Measurements from ENCODE around the gene TPD52L1. TPM values are rescaled to one million over a fixed set of nuclear protein-coding genes. Genes with fewer than 3 reads are reported as not detected.

TPD52L1 gene
- total and polyA plus RNA-seq, 2 of the 4 experiments (the other 2 are of a cell fraction) = 10.2 to 13.5 TPM

DNA sequence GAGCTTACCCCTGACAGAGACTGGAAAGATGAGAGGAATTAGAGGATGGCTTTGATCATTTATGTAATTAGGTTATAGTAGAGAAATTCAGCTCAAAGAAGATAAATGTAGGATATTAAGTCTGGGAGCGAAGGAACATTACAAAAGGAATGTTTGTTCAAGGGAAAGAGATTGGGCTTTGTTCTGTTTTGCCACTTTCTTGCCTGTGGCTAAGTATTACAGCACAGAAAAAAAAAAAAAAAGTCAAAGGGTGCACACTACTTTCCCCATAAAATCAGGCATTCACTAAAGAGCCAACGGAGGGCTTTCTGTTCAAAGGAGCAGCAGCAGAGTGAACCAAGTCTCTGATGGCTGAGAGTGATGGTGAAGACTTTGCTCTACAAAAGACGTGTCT, 153.2 kb downstream of the TPD52L1 start:
- dilution Hi-C loops (cut with HindIII; ENCODE audit: low sequenced_read_pairs, unreplicated experiment) = no loop called here

More for the DNA sequence above, 153.2 kb downstream of the TPD52L1 start:
- no peak overlapping the region for H3K27ac ChIP-seq (ENCODE audit: insufficient read depth, low read length)
- no peak overlapping the region for H3K14ac ChIP-seq (replicated peaks; ENCODE audit: low read depth, low read length)
- H3K23ac ChIP-seq (ENCODE audit: low read depth, low read length) = no peak overlapping the region
- H3K18ac ChIP-seq (ENCODE audit: low read depth, low read length) = no peak overlapping the region
- ChIA-PET CTCF (no interaction called here), POLR2A (ENCODE audit: unreplicated experiment) (no interaction called here)
- no peaks in the 10 kb centered on the region for H3K4me1 ChIP-seq (ENCODE audit: control insufficient read depth, insufficient read depth, low read length)
- H3K9ac ChIP-seq (ENCODE audit: low read depth, low read length) = no peak overlapping the region
- intact Hi-C loops (cut with micrococcal nuclease) (no loop called here), in situ Hi-C loops (cut with MboI; ENCODE audit: low sequenced_read_pairs) (loop anchor here (10.0 kb wide), 1 partner anchor 152 kb away; the partner anchor contains the start of gene TPD52L1)
- no peak overlapping the region for H2BK120ac ChIP-seq (ENCODE audit: low read depth, low read length)
- no peaks in the 10 kb centered on the region for H3K36me3 ChIP-seq (ENCODE audit: control insufficient read depth, insufficient read depth, low read length)
- H3K9me3 ChIP-seq (ENCODE audit: control insufficient read depth, insufficient read depth, low read length) = peaks cover 3% of the 10 kb centered on the region; the same call in 1 of the 2 replicates
- H2AFZ ChIP-seq (replicated peaks; ENCODE audit: low read length, poor library complexity) = no peak overlapping the region
- no TSS peak for BruUV-seq (replicated peaks)
- H2BK20ac ChIP-seq (ENCODE audit: low read depth, low read length) = no peak overlapping the region
- DNase-seq (no peak), ATAC-seq (ENCODE audit: low read depth) (no peak)
- H3K4me3 ChIP-seq (ENCODE audit: insufficient read depth, low read depth, low read length) = no peak overlapping the region
- H4K91ac ChIP-seq (ENCODE audit: insufficient read depth, low read depth, low read length) = no peak overlapping the region
- H2BK5ac ChIP-seq (ENCODE audit: low read depth, low read length, poor library complexity, severe bottlenecking) = no peak overlapping the region
- 83% methylated on average over 1 of the region's 3 CpGs; no CpG with 5 or more reads in 1 of the 2 experiments for WGBS, 2 experiments (ENCODE audit: extremely low coverage in 2 of 2, insufficient read length in 1 of 2)
- H3K27me3 ChIP-seq (ENCODE audit: control insufficient read depth, insufficient read depth, low read length) = peaks cover 1% of the 10 kb centered on the region; the same call in 1 of the 2 replicates
- no peaks in the 10 kb centered on the region for H4K20me1 ChIP-seq (ENCODE audit: insufficient read depth, low read length)
- no peaks in the 10 kb centered on the region for H3K79me1 ChIP-seq (ENCODE audit: low read depth in 1 of 2, low read length in 2 of 2)
- no peak overlapping the region for H3K56ac ChIP-seq (ENCODE audit: extremely low read depth, insufficient read depth, low read length)
- H2AK9ac ChIP-seq (replicated peaks; ENCODE audit: low read depth, low read length, poor library complexity) = no peak overlapping the region
- no peak overlapping the region for H3K4me2 ChIP-seq (ENCODE audit: low read depth, low read length)
- no peak overlapping the region for H2AK5ac ChIP-seq (ENCODE audit: low read depth, low read length)
- no peaks in the 10 kb centered on the region; the same call in 1 of the 2 replicates for H3K9me1 ChIP-seq (ENCODE audit: insufficient read depth, low read length)
- no peak overlapping the region for H3K4ac ChIP-seq (ENCODE audit: low read depth, low read length)
- H2BK15ac ChIP-seq (ENCODE audit: low read depth, low read length) = no peak overlapping the region
- TF ChIP-seq RFX5 (IDR thresholded peaks at IDR 0.05; ENCODE audit: low read depth, low read length) = no peak
- TF ChIP-seq POLR2A (IDR thresholded peaks at IDR 0.05; ENCODE audit: low read depth, low read length) = no peak
- TF ChIP-seq RAD21 (IDR thresholded peaks at IDR 0.05; ENCODE audit: low read length) = no peak
- TF ChIP-seq NFE2L2 (IDR thresholded peaks at IDR 0.05; ENCODE audit: low read depth, low read length) = no peak
- TF ChIP-seq MXI1 (IDR thresholded peaks at IDR 0.05; ENCODE audit: borderline replicate concordance, low read depth, low read length) = no peak
- TF ChIP-seq CEBPB (IDR thresholded peaks at IDR 0.05; ENCODE audit: low read depth, low read length) = no peak
- TF ChIP-seq, protein P1, sequence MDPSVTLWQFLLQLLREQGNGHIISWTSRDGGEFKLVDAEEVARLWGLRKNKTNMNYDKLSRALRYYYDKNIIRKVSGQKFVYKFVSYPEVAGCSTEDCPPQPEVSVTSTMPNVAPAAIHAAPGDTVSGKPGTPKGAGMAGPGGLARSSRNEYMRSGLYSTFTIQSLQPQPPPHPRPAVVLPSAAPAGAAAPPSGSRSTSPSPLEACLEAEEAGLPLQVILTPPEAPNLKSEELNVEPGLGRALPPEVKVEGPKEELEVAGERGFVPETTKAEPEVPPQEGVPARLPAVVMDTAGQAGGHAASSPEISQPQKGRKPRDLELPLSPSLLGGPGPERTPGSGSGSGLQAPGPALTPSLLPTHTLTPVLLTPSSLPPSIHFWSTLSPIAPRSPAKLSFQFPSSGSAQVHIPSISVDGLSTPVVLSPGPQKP (IDR thresholded peaks at IDR 0.05; ENCODE audit: borderline replicate concordance, low read depth, low read length) = no peak
- no peak for TF ChIP-seq RCOR1 (IDR thresholded peaks at IDR 0.05; ENCODE audit: insufficient replicate concordance, low read length)
- TF ChIP-seq MAZ (IDR thresholded peaks at IDR 0.05; ENCODE audit: borderline replicate concordance, low read depth, low read length) = no peak
- TF ChIP-seq CHD1 (IDR thresholded peaks at IDR 0.05; ENCODE audit: low read depth, low read length) = no peak
- TF ChIP-seq SMC3 (IDR thresholded peaks at IDR 0.05; ENCODE audit: low read depth, low read length) = no peak
- TF ChIP-seq, protein P2, sequence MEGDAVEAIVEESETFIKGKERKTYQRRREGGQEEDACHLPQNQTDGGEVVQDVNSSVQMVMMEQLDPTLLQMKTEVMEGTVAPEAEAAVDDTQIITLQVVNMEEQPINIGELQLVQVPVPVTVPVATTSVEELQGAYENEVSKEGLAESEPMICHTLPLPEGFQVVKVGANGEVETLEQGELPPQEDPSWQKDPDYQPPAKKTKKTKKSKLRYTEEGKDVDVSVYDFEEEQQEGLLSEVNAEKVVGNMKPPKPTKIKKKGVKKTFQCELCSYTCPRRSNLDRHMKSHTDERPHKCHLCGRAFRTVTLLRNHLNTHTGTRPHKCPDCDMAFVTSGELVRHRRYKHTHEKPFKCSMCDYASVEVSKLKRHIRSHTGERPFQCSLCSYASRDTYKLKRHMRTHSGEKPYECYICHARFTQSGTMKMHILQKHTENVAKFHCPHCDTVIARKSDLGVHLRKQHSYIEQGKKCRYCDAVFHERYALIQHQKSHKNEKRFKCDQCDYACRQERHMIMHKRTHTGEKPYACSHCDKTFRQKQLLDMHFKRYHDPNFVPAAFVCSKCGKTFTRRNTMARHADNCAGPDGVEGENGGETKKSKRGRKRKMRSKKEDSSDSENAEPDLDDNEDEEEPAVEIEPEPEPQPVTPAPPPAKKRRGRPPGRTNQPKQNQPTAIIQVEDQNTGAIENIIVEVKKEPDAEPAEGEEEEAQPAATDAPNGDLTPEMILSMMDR (conservative IDR thresholded peaks at IDR 0.05; ENCODE audit: low read depth, low read length) = no peak
- TF ChIP-seq FOS (IDR thresholded peaks at IDR 0.05; ENCODE audit: low read depth, low read length) = no peak
- TF ChIP-seq MAFK (IDR thresholded peaks at IDR 0.05; ENCODE audit: low read depth, low read length) = no peak
- no peak overlapping the region for H4K8ac ChIP-seq (ENCODE audit: low read depth in 2 of 2, low read length in 2 of 2)
- no peak overlapping the region for H4K5ac ChIP-seq (ENCODE audit: low read depth, low read length)

All from IMR-90 (cell line).